ENCODE results near the gene LYSMD3. TPM values are rescaled to one million over a fixed set of nuclear protein-coding genes. Genes with fewer than 3 reads are reported as not detected.

The LYSMD3 gene
- total RNA-seq, 2 experiments from 2014 or later: 9.5 to 14.8 TPM

DNA sequence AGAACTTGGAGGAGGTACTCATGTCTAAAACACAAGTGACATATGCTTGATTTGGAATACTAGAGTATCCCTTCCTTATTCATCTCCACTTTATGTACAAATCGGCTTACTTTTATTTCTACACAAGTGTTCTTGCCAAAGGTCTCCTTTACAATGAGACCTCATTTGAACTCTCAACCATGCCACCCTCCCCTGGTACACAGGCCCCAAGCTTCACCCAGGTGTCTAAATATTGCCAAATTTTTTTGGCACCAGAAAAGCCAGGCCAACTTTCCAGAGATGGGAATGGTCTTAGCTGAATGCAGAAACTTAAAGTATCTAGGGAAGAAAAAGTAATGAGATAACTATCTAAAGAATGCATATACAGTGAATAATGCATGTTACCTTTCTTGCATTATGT is 18.9 kb downstream of the LYSMD3 start:
- H3K4me1 ChIP-seq (ENCODE audit: insufficient read depth, low read length, poor library complexity, severe bottlenecking): peaks cover 3% of the 10 kb centered on the region
- POLR2A ChIA-PET: interaction anchor here (0.6 to 0.7 kb wide), 4 partner anchors 13 to 37 kb away, joined by 3 to 4 read pairs (median 4); no protein-coding TSS in a partner anchor
- intact Hi-C loops (cut with micrococcal nuclease; ENCODE audit: unreplicated experiment): no loop called here
- no peaks in the 10 kb centered on the region for H3K79me2 ChIP-seq (ENCODE audit: insufficient read depth, low read depth, low read length)
- no peaks in the 10 kb centered on the region for H3K9me3 ChIP-seq (ENCODE audit: low read length)
- no TSS peak for BruUV-seq (replicated peaks)
- H3K9me2 ChIP-seq (ENCODE audit: insufficient read depth, low read length): no peaks in the 10 kb centered on the region
- H4K20me1 ChIP-seq (ENCODE audit: insufficient read depth, low read length): no peaks in the 10 kb centered on the region
- DNase-seq (ENCODE audit: low spot score): no peak
- CTCF ChIA-PET (ENCODE audit: unreplicated experiment): no interaction called here
- H3K27ac ChIP-seq (ENCODE audit: low read depth, low read length, poor library complexity, severe bottlenecking): no peak overlapping the region
- no peak for TF ChIP-seq CTCF (conservative IDR thresholded peaks at IDR 0.05; ENCODE audit: low read length)
- no peak for TF ChIP-seq EZH2phosphoT487 (IDR thresholded peaks at IDR 0.05; ENCODE audit: borderline replicate concordance, low read depth, low read length)
- no peak overlapping the region for H3K4me2 ChIP-seq (ENCODE audit: low read length)
- H3K36me3 ChIP-seq (ENCODE audit: insufficient read depth, low read length): peaks cover 34% of the 10 kb centered on the region
- no peak overlapping the region for H2AFZ ChIP-seq (ENCODE audit: low read length)
- no peak overlapping the region for H3K4me3 ChIP-seq (ENCODE audit: low read depth, low read length, poor library complexity, severe bottlenecking)

GRCh38 chr5:90506221-90506620 is 23.2 kb downstream of the LYSMD3 start:
- no peak for TF ChIP-seq EZH2phosphoT487 (IDR thresholded peaks at IDR 0.05; ENCODE audit: borderline replicate concordance, low read depth, low read length)
- TF ChIP-seq CTCF (conservative IDR thresholded peaks at IDR 0.05; ENCODE audit: low read length): no peak

DNA sequence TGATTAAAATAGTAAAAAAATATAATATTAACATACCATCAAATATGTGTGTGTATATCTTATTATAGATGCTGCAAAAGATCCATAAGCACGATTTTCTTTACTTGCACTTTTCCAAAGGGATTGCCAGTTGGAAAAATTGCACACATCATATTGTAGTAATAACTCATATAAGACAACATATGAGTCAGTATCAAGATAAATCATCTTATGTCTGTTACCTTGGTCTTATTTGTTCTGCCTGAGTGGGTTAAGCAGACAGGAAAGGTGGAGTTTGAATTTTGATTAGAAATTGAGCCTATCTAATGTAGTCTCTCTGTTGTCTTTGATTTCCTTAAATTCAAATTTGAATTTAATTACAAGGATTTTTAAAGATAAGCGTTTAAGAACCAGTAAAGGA is 24.6 kb downstream of the LYSMD3 start:
- Histone ChIP-seq H3K36me3 (ENCODE audit: insufficient read depth, low read length) (peaks cover 18% of the 10 kb centered on the region), H4K20me1 (ENCODE audit: insufficient read depth, low read length) (no peaks in the 10 kb centered on the region), H3K4me2 (ENCODE audit: low read length) (no peak overlapping the region), H3K9me2 (ENCODE audit: insufficient read depth, low read length) (no peaks in the 10 kb centered on the region), H3K4me3 (ENCODE audit: low read depth, low read length, poor library complexity, severe bottlenecking) (no peak overlapping the region), H3K4me1 (ENCODE audit: insufficient read depth, low read length, poor library complexity, severe bottlenecking) (peaks cover 3% of the 10 kb centered on the region), H3K27ac (ENCODE audit: low read depth, low read length, poor library complexity, severe bottlenecking) (no peak overlapping the region), H3K9me3 (ENCODE audit: low read length) (no peaks in the 10 kb centered on the region), H3K79me2 (ENCODE audit: insufficient read depth, low read depth, low read length) (no peaks in the 10 kb centered on the region), H2AFZ (ENCODE audit: low read length) (no peak overlapping the region)
- TF ChIP-seq CTCF (conservative IDR thresholded peaks at IDR 0.05; ENCODE audit: low read length) (no peak), EZH2phosphoT487 (IDR thresholded peaks at IDR 0.05; ENCODE audit: borderline replicate concordance, low read depth, low read length) (no peak)
- intact Hi-C loops (cut with micrococcal nuclease; ENCODE audit: unreplicated experiment): no loop called here
- DNase-seq (ENCODE audit: low spot score): no peak
- CTCF ChIA-PET (ENCODE audit: unreplicated experiment): no interaction called here
- no TSS peak for BruUV-seq (replicated peaks)
- POLR2A ChIA-PET: interaction anchor here (0.9 kb wide), 1 partner anchor 23 kb away, joined by 5 read pairs; no protein-coding TSS in a partner anchor

More at GRCh38 chr5:90506221-90506620, 23.2 kb downstream of the LYSMD3 start:
- no peaks in the 10 kb centered on the region for H3K9me2 ChIP-seq (ENCODE audit: insufficient read depth, low read length)
- H4K20me1 ChIP-seq (ENCODE audit: insufficient read depth, low read length): no peaks in the 10 kb centered on the region
- no peak overlapping the region for H3K4me3 ChIP-seq (ENCODE audit: low read depth, low read length, poor library complexity, severe bottlenecking)
- POLR2A ChIA-PET: no interaction called here
- no peaks in the 10 kb centered on the region for H3K9me3 ChIP-seq (ENCODE audit: low read length)
- H3K36me3 ChIP-seq (ENCODE audit: insufficient read depth, low read length): peaks cover 25% of the 10 kb centered on the region
- H3K4me2 ChIP-seq (ENCODE audit: low read length): no peak overlapping the region
- H2AFZ ChIP-seq (ENCODE audit: low read length): no peak overlapping the region
- DNase-seq (ENCODE audit: low spot score): no peak
- intact Hi-C loops (cut with micrococcal nuclease; ENCODE audit: unreplicated experiment): no loop called here
- BruUV-seq (replicated peaks): no TSS peak
- peaks cover 3% of the 10 kb centered on the region for H3K4me1 ChIP-seq (ENCODE audit: insufficient read depth, low read length, poor library complexity, severe bottlenecking)
- CTCF ChIA-PET (ENCODE audit: unreplicated experiment): no interaction called here
- H3K79me2 ChIP-seq (ENCODE audit: insufficient read depth, low read depth, low read length): no peaks in the 10 kb centered on the region
- H3K27ac ChIP-seq (ENCODE audit: low read depth, low read length, poor library complexity, severe bottlenecking): no peak overlapping the region

All from OCI-LY7 (cell line).